K562 (cell line): Measurements from ENCODE around the gene ASCL3. TPM values are rescaled to one million over a fixed set of nuclear protein-coding genes. Genes with fewer than 3 reads are reported as not detected.

Source experiments
- MBD1 ChIP-seq: fragments of 250-450 bp; sonication (Bioruptor Pico); IDR thresholded peaks from 2 replicates; pipeline ENCODE4 v1.8.0; 2022; ENCODE audit warnings: inconsistent platforms
- MGA ChIP-seq: fragments of 450-650 bp; IDR thresholded peaks from 2 replicates; pipeline ENCODE4 v1.6.1; 2016; ENCODE audit warnings: mild to moderate bottlenecking, moderate library complexity
- NR0B1 ChIP-seq: fragments of 450-650 bp; IDR thresholded peaks from one replicate; pipeline ENCODE4 v1.6.1; 2018; ENCODE audit warnings: mild to moderate bottlenecking, moderate library complexity; ENCODE audit not compliant: partially characterized antibody
- USF2 ChIP-seq: sonication (generic); formaldehyde crosslinking; IDR thresholded peaks from 2 replicates; pipeline ENCODE4 v1.5.0; 2020; ENCODE audit warnings: missing genetic modification reagents
- ZBTB8A ChIP-seq: fragments of 450-650 bp; IDR thresholded peaks from 2 replicates; pipeline ENCODE4 v1.6.1; 2018; ENCODE audit warnings: mild to moderate bottlenecking, moderate library complexity; ENCODE audit not compliant: partially characterized antibody
- ZNF280B ChIP-seq: fragments of 250-450 bp; sonication (Bioruptor Pico); IDR thresholded peaks from 2 replicates; pipeline ENCODE4 v1.5.1; 2021; ENCODE audit warnings: mild to moderate bottlenecking
- ZNF282 ChIP-seq: sonication (generic); formaldehyde crosslinking; IDR thresholded peaks from 2 replicates; pipeline ENCODE4 v1.8.1; 2023; ENCODE audit warnings: missing genetic modification reagents
- ZNF699 ChIP-seq: fragments of 250-450 bp; sonication (Bioruptor Pico); IDR thresholded peaks from 2 replicates; pipeline ENCODE4 v1.8.0; 2021; ENCODE audit warnings: mild to moderate bottlenecking, moderate library complexity; ENCODE audit not compliant: insufficient replicate concordance
- polyA plus RNA-seq, 8 experiments: library from polyadenylated mRNA; depleted of rRNA in 4 of 8; stranded (reverse) in 5 of 8; unstranded in 3 of 8; fragments of >200 nt; fragmentation: Nextera tagmentation in 2 of 8; fragmentation: Illumina TruSeq in 1 of 8; extraction: Ambion mirVana in 2 of 8; extraction: Trizol in 1 of 8; gene quantifications; 2 replicates each; pipeline versions ENCODE4 v1.2.1 to v1.2.3, GENCODE V29; 2011 to 2014; ENCODE audit warnings: inconsistent platforms in 1 of 8, missing spikeins in 1 of 8
- total RNA-seq, 7 experiments: library from RNA; depleted of rRNA in 6 of 7; stranded (reverse); fragments of >200 nt in 6 of 7; fragmentation: Illumina TruSeq in 2 of 7; extraction: Trizol in 2 of 7; gene quantifications; 2 replicates each; pipeline versions ENCODE4 v1.2.1 to v1.2.3, GENCODE V29; 2011 to 2021; ENCODE audit warnings: low replicate concordance in 1 of 7

The ASCL3 gene
- total and polyA plus RNA-seq, 9 of the 15 experiments (the other 6 are each of a cell fraction or from before 2014, with no cell fraction given): not detected

- no peak for TF ChIP-seq MBD1 (CRISPR knock-in tag)
- peak; percentile 74; the same call in 1 of the 2 replicates for TF ChIP-seq ZNF282 (CRISPR knock-in tag)
- no peak for TF ChIP-seq NR0B1
- no peak for TF ChIP-seq ZNF280B
- TF ChIP-seq MGA: no peak
- 0 out of 2 replicates have a peak, but pooled peaks have one; percentile 2 for TF ChIP-seq USF2 (CRISPR knock-in tag)
- no peak for TF ChIP-seq ZBTB8A
- no peak for TF ChIP-seq ZNF699 (CRISPR knock-in tag)
These were observed 20.9 kb upstream of the ASCL3 start (continued) for GRCh38 chr11:8963569-8964323.
